ENCODE results near the gene GRHL3.
"Not testable (repeated sequence)": the region's sequence is repeated elsewhere in the genome, so short reads cannot be mapped to it uniquely, and the experiment has no call there.

GRHL3 gene

GRCh38 chr1:24319312-24319863 is at the start of gene GRHL3:
Gene GRHL3, plus strand, starts transcription at chr1:24319357. Its CDS starts 195 bp downstream, at chr1:24319552.
- no peak for DNase-seq

GRCh38 chr1:24274203-24275103 is 44.7 kb upstream of the GRHL3 start:
- not testable (repeated sequence) for DNase-seq

- DNase-seq: no peak
Observed at GRCh38 chr1:24275104-24275410, 44.1 kb upstream of the GRHL3 start.

GRCh38 chr1:24275510-24275909 is 43.6 kb upstream of the GRHL3 start:
- DNase-seq: no peak

- no peak for DNase-seq
Observed at GRCh38 chr1:24276791-24277190, 42.4 kb upstream of the GRHL3 start.

GRCh38 chr1:24277420-24278169 is 41.6 kb upstream of the GRHL3 start:
- DNase-seq: no peak

GRCh38 chr1:24278726-24279125 is 40.4 kb upstream of the GRHL3 start:
- DNase-seq: no peak

GRCh38 chr1:24279590-24280232 is 39.4 kb upstream of the GRHL3 start:
- DNase-seq: no peak

- DNase-seq: no peak
Observed at GRCh38 chr1:24281591-24281990, 37.6 kb upstream of the GRHL3 start.

- no peak for DNase-seq
Observed at GRCh38 chr1:24282491-24282890, 36.7 kb upstream of the GRHL3 start.

- no peak for DNase-seq
Observed at GRCh38 chr1:24283326-24284155, 35.6 kb upstream of the GRHL3 start.

- no peak for DNase-seq
Observed at GRCh38 chr1:24284156-24284471, 35.0 kb upstream of the GRHL3 start.

- DNase-seq: no peak
Observed at GRCh38 chr1:24285231-24285630, 33.9 kb upstream of the GRHL3 start.

GRCh38 chr1:24286246-24287010 is 32.7 kb upstream of the GRHL3 start:
- DNase-seq: no peak

GRCh38 chr1:24287779-24288178 is 31.4 kb upstream of the GRHL3 start:
- DNase-seq: not testable (repeated sequence)

GRCh38 chr1:24288479-24288878 is 30.7 kb upstream of the GRHL3 start:
- no peak for DNase-seq

GRCh38 chr1:24289937-24290595 is 29.1 kb upstream of the GRHL3 start:
- no peak for DNase-seq

GRCh38 chr1:24290933-24291487 is 28.1 kb upstream of the GRHL3 start:
- DNase-seq: no peak

GRCh38 chr1:24292103-24292502 is 27.1 kb upstream of the GRHL3 start:
- DNase-seq: no peak

GRCh38 chr1:24292887-24293286 is 26.3 kb upstream of the GRHL3 start:
- no peak for DNase-seq
